ACC112 (cell line): ENCODE data around the gene RBPJL.
A peak's percentile ranks its signal among the peaks of the same experiment; 100 is the strongest.

Source experiments
- H2AFZ ChIP-seq: fragments of 200-600 bp; sonication (generic); one replicate; pipeline ENCODE4 v1.6.0; 2017; ENCODE audit warnings: antibody characterized with exemption, low read length; ENCODE audit not compliant: unreplicated experiment
- H3K27ac ChIP-seq: fragments of 200-600 bp; sonication (generic); 2 replicates; pipeline ENCODE4 v1.5.1; 2014; ENCODE audit warnings: low read depth, mild to moderate bottlenecking, antibody characterized with exemption, low read length, moderate library complexity
- H3K27me3 ChIP-seq: fragments of 200-600 bp; sonication (generic); 2 replicates; pipeline ENCODE4 v1.6.1; 2014; ENCODE audit warnings: mild to moderate bottlenecking, antibody characterized with exemption, low read length, moderate library complexity, mixed read lengths; ENCODE audit not compliant: insufficient read depth
- H3K36me3 ChIP-seq: fragments of 200-600 bp; sonication (generic); 2 replicates; pipeline ENCODE4 v1.6.1; 2016; ENCODE audit warnings: mild to moderate bottlenecking, antibody characterized with exemption, low read length, moderate library complexity, mixed read lengths; ENCODE audit not compliant: insufficient read depth
- H3K4me1 ChIP-seq: fragments of 200-600 bp; sonication (generic); one replicate; pipeline ENCODE4 v1.6.1; 2016; ENCODE audit warnings: low read length, mixed read lengths; ENCODE audit not compliant: insufficient read depth, unreplicated experiment, control insufficient read depth
- H3K4me3 ChIP-seq: fragments of 200-600 bp; sonication (generic); 2 replicates; pipeline ENCODE4 v1.5.1; 2014; ENCODE audit warnings: mild to moderate bottlenecking, low read depth, low read length
- H3K79me2 ChIP-seq: fragments of 200-600 bp; sonication (generic); one replicate; pipeline ENCODE4 v1.6.0; 2016; ENCODE audit warnings: low read length; ENCODE audit not compliant: control insufficient read depth, unreplicated experiment, insufficient read depth

The RBPJL gene

GRCh38 chr20:45363611-45364492 lies 57.2 kb downstream of the RBPJL start:
- Histone ChIP-seq H2AFZ (peak overlapping the region; percentile 39), H3K79me2 (peaks cover 8% of the 10 kb centered on the region), H3K27ac (peak overlapping the region; percentile 89; the same call in 1 of the 2 replicates), H3K27me3 (no peaks in the 10 kb centered on the region), H3K36me3 (peaks cover 4% of the 10 kb centered on the region; the same call in 1 of the 2 replicates), H3K4me1 (peaks cover 32% of the 10 kb centered on the region), H3K4me3 (peak overlapping the region; percentile 88)

DNA sequence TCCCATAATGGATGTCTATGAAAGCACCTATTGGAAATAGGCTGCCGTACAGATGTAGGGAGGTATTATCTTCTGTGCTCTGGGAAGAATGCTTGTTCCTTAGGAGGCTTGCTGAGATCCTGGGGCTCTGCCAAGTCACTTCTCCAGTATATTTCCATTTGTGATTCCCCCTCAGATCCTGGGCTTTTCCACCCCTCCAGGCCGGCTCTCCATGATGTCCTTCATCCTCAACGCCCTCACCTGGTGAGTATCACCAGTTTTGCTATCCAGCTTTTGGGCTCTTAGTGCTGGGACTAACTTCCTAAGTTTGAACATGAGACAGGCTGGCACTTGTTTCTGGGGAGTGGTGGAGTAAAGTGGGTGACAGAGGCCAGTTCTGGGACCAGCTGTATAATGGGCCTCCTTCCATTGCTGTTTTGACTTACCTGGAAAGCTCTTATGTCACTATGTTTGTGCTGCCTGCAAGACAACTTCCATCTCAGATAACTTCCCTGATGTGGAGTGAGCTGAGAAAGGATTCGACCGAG lies 58.9 kb downstream of the RBPJL start:
- peaks cover 16% of the 10 kb centered on the region for H3K4me1 ChIP-seq

DNA sequence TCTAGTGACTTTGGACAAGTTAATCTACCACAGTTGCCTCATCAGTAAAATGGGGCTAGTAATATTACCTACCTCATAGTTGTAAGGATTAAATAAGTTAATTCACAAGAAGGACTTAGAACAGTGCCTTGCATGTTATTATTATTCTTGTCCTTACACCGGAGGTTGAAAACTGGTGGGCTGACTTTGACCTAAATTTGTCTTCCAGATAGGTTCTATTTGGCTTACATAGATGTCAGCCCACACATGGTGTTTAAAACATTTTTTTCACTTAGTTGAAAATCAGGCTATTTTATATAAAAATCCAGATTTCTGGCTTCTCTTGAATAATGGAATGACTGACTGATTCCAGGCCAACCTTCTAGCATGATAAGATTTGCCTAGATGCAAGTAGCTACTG lies 59.6 kb downstream of the RBPJL start:
- H3K36me3 ChIP-seq, result peaks cover 4% of the 10 kb centered on the region; the same call in 1 of the 2 replicates
- H3K4me1 ChIP-seq, result peaks cover 10% of the 10 kb centered on the region
- no peak overlapping the region for H3K27ac ChIP-seq
- H3K27me3 ChIP-seq, result no peaks in the 10 kb centered on the region
- no peak overlapping the region for H2AFZ ChIP-seq
- peaks cover 8% of the 10 kb centered on the region for H3K79me2 ChIP-seq
- no peak overlapping the region for H3K4me3 ChIP-seq

More for the DNA sequence above, 58.9 kb downstream of the RBPJL start:
- H3K36me3 ChIP-seq, result peaks cover 4% of the 10 kb centered on the region; the same call in 1 of the 2 replicates
- no peaks in the 10 kb centered on the region for H3K27me3 ChIP-seq
- peaks cover 8% of the 10 kb centered on the region for H3K79me2 ChIP-seq
- H2AFZ ChIP-seq, result no peak overlapping the region
- no peak overlapping the region for H3K4me3 ChIP-seq
- no peak overlapping the region for H3K27ac ChIP-seq

DNA sequence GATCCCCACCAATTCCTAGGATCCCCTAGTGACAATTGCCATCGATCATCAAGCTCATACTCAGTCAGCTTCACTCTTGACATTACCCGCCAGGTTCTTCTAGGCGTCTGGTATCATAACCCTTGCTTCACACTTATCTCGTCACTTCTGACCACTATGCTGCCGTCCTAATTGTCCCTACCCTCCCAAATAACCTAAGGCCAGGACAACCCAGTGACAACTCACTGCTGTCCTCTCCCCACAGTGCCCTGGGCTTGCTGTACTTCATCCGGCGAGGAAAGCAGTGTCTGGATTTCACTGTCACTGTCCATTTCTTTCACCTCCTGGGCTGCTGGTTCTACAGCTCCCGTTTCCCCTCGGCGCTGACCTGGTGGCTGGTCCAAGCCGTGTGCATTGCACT lies 60.0 kb downstream of the RBPJL start:
- Histone ChIP-seq H3K4me3 (no peak overlapping the region), H3K36me3 (peaks cover 4% of the 10 kb centered on the region; the same call in 1 of the 2 replicates), H3K4me1 (peaks cover 8% of the 10 kb centered on the region), H3K27ac (no peak overlapping the region), H3K79me2 (peaks cover 8% of the 10 kb centered on the region), H3K27me3 (no peaks in the 10 kb centered on the region), H2AFZ (no peak overlapping the region)

DNA sequence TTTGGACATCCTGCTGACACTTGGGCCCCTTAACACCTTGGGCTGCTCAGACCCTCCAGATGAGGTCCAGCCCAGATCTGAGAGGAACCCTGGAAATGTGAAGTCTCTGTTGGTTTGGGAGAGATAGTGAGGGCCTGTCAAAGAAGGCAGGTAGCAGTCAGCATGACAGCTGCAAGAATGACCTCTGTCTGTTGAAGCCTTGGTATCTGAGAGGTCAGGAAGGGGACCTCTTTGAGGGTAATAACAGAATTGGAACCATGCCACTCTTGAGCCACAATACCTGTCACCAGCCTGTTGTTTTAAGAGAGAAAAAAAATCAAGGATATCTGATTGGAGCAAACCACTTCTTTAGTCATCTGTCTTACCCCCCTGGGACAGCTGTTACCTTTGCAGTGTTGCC lies 60.5 kb downstream of the RBPJL start:
- H3K4me3 ChIP-seq, result no peak overlapping the region
- H2AFZ ChIP-seq, result no peak overlapping the region

More for the DNA sequence above, 60.5 kb downstream of the RBPJL start:
- H3K79me2 ChIP-seq, result peaks cover 8% of the 10 kb centered on the region
- no peak overlapping the region for H3K27ac ChIP-seq
- peaks cover 4% of the 10 kb centered on the region; the same call in 1 of the 2 replicates for H3K36me3 ChIP-seq
- peaks cover 8% of the 10 kb centered on the region for H3K4me1 ChIP-seq
- H3K27me3 ChIP-seq, result no peaks in the 10 kb centered on the region
